ENCODE measurements around the gene KIAA0513. TPM values are rescaled to one million over a fixed set of nuclear protein-coding genes. Genes with fewer than 3 reads are reported as not detected.

KIAA0513 gene
- total RNA-seq, 2 donors from 2014 or later: 13.4 to 50.1 TPM

- no peaks in the 10 kb centered on the region for H3K36me3 ChIP-seq
- no peaks in the 10 kb centered on the region for H3K9me3 ChIP-seq
- no peak overlapping the region for H3K4me3 ChIP-seq
- no peak for TF ChIP-seq CTCF (IDR thresholded peaks at IDR 0.05)
- H3K27me3 ChIP-seq (replicated peaks; ENCODE audit: insufficient read depth): no peaks in the 10 kb centered on the region
- ATAC-seq (ENCODE audit: insufficient number of reproducible peaks, low FRiP score, low read depth): no peak
- no peak for DNase-seq (ENCODE audit: low spot score)
- H3K27ac ChIP-seq: no peak overlapping the region
- peaks cover 0 to 5% of the 10 kb centered on the region in 2 donors for H3K4me1 ChIP-seq (ENCODE audit: control insufficient read depth in 1 of 2, low read depth in 2 of 2)
These were observed 20.4 kb downstream of the KIAA0513 start for GRCh38 chr16:85047867-85048455.

GRCh38 chr16:85048921-85049562 lies 21.4 kb downstream of the KIAA0513 start:
- no peaks in the 10 kb centered on the region for H3K9me3 ChIP-seq
- TF ChIP-seq CTCF (IDR thresholded peaks at IDR 0.05): no peak
- H3K36me3 ChIP-seq: no peaks in the 10 kb centered on the region
- peaks cover 0 to 5% of the 10 kb centered on the region in 2 donors for H3K4me1 ChIP-seq (ENCODE audit: control insufficient read depth in 1 of 2, low read depth in 2 of 2)
- H3K27me3 ChIP-seq (replicated peaks; ENCODE audit: insufficient read depth): no peaks in the 10 kb centered on the region
- DNase-seq (ENCODE audit: low spot score): no peak
- no peak overlapping the region for H3K4me3 ChIP-seq
- H3K27ac ChIP-seq: no peak overlapping the region
- ATAC-seq (ENCODE audit: insufficient number of reproducible peaks, low FRiP score, low read depth): no peak

GRCh38 chr16:85049706-85050305 lies 22.2 kb downstream of the KIAA0513 start:
- no peak for ATAC-seq (ENCODE audit: insufficient number of reproducible peaks, low FRiP score, low read depth)
- TF ChIP-seq CTCF (IDR thresholded peaks at IDR 0.05): no peak
- no peak overlapping the region for H3K4me3 ChIP-seq
- H3K27ac ChIP-seq: no peak overlapping the region
- no peak for DNase-seq (ENCODE audit: low spot score)
- no peaks in the 10 kb centered on the region for H3K27me3 ChIP-seq (replicated peaks; ENCODE audit: insufficient read depth)
- H3K4me1 ChIP-seq (ENCODE audit: control insufficient read depth in 1 of 2, low read depth in 2 of 2): peaks cover 4 to 7% of the 10 kb centered on the region in 2 donors
- H3K36me3 ChIP-seq: no peaks in the 10 kb centered on the region
- H3K9me3 ChIP-seq: no peaks in the 10 kb centered on the region

- no peaks in the 10 kb centered on the region for H3K9me3 ChIP-seq
- TF ChIP-seq CTCF (IDR thresholded peaks at IDR 0.05): no peak
- peaks cover 10 to 15% of the 10 kb centered on the region in 2 donors for H3K4me1 ChIP-seq (ENCODE audit: control insufficient read depth in 1 of 2, low read depth in 2 of 2)
- H3K27ac ChIP-seq: no peak overlapping the region
- H3K4me3 ChIP-seq: no peak overlapping the region
- ATAC-seq (ENCODE audit: insufficient number of reproducible peaks, low FRiP score, low read depth): no peak
- no peak for DNase-seq (ENCODE audit: low spot score)
- H3K36me3 ChIP-seq: no peaks in the 10 kb centered on the region
- H3K27me3 ChIP-seq (replicated peaks; ENCODE audit: insufficient read depth): no peaks in the 10 kb centered on the region
These were observed 23.5 kb downstream of the KIAA0513 start for GRCh38 chr16:85051067-85051581.

GRCh38 chr16:85051683-85052082 lies 24.1 kb downstream of the KIAA0513 start:
- Histone ChIP-seq H3K27ac (no peak overlapping the region), H3K4me3 (no peak overlapping the region), H3K4me1 (ENCODE audit: control insufficient read depth in 1 of 2, low read depth in 2 of 2) (peaks cover 10 to 21% of the 10 kb centered on the region in 2 donors), H3K9me3 (no peaks in the 10 kb centered on the region), H3K36me3 (no peaks in the 10 kb centered on the region), H3K27me3 (replicated peaks; ENCODE audit: insufficient read depth) (no peaks in the 10 kb centered on the region)
- ATAC-seq (ENCODE audit: insufficient number of reproducible peaks, low FRiP score, low read depth) (no peak), DNase-seq (ENCODE audit: low spot score) (no peak)
- no peak for TF ChIP-seq CTCF (IDR thresholded peaks at IDR 0.05)
